ENCODE results near the gene KDM4C.
"Not testable (repeated sequence)": the region's sequence is repeated elsewhere in the genome, so short reads cannot be mapped to it uniquely, and the experiment has no call there.

KDM4C gene

DNA sequence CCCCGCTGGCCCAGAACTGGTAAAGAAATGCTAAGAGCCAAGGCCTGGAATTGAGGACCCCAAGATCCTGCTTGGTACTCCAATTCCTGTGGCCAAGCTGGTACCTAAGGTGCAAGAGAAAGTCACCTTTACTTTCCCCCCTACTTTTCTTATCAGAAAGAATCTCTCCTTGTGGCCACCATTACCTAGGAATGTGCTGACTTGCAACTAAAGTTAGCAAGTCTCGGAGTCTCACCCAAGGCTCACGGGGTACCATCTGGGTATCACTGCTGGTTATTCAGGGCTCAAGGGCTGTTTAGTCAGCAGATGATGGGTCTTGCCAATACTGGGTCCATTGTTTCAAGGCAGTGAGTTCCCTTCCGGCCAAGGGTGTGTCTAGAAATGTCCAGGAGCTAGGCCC, 270.2 kb downstream of the KDM4C start:
- DNase-seq (ENCODE audit: low read depth): no peak
- H3K4me3 ChIP-seq (ENCODE audit: low read depth, low read length): no peak overlapping the region
- TF ChIP-seq, protein P1, sequence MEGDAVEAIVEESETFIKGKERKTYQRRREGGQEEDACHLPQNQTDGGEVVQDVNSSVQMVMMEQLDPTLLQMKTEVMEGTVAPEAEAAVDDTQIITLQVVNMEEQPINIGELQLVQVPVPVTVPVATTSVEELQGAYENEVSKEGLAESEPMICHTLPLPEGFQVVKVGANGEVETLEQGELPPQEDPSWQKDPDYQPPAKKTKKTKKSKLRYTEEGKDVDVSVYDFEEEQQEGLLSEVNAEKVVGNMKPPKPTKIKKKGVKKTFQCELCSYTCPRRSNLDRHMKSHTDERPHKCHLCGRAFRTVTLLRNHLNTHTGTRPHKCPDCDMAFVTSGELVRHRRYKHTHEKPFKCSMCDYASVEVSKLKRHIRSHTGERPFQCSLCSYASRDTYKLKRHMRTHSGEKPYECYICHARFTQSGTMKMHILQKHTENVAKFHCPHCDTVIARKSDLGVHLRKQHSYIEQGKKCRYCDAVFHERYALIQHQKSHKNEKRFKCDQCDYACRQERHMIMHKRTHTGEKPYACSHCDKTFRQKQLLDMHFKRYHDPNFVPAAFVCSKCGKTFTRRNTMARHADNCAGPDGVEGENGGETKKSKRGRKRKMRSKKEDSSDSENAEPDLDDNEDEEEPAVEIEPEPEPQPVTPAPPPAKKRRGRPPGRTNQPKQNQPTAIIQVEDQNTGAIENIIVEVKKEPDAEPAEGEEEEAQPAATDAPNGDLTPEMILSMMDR (IDR thresholded peaks at IDR 0.05; ENCODE audit: insufficient read depth, low read depth, low read length, missing control alignments): no peak

GRCh38 chr9:7028591-7028990, 270.8 kb downstream of the KDM4C start:
- DNase-seq (ENCODE audit: low read depth): no peak
- TF ChIP-seq, protein P1 (IDR thresholded peaks at IDR 0.05; ENCODE audit: insufficient read depth, low read depth, low read length, missing control alignments): no peak
- H3K4me3 ChIP-seq (ENCODE audit: low read depth, low read length): no peak overlapping the region

DNA sequence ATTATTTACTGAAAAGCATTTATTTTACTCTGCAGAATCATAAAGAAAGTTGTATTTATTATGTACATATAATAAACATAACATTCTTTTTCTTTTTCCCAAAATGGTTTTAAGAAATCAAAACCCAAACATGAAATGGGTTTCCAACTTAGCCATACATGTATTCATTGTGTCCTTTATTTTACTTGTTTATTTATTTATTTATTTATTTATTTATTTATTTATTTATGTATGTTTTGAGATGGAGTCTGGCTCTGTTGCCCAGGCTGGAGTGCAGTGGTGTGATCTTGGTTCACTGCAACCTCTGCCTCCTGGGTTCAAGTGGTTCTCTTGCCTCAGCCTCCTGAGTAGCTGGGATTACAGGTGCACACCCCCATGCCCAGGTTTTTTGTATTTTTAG, 273.2 kb downstream of the KDM4C start:
- DNase-seq (ENCODE audit: low read depth); H3K4me3 ChIP-seq (ENCODE audit: low read depth, low read length): not testable (repeated sequence)

DNA sequence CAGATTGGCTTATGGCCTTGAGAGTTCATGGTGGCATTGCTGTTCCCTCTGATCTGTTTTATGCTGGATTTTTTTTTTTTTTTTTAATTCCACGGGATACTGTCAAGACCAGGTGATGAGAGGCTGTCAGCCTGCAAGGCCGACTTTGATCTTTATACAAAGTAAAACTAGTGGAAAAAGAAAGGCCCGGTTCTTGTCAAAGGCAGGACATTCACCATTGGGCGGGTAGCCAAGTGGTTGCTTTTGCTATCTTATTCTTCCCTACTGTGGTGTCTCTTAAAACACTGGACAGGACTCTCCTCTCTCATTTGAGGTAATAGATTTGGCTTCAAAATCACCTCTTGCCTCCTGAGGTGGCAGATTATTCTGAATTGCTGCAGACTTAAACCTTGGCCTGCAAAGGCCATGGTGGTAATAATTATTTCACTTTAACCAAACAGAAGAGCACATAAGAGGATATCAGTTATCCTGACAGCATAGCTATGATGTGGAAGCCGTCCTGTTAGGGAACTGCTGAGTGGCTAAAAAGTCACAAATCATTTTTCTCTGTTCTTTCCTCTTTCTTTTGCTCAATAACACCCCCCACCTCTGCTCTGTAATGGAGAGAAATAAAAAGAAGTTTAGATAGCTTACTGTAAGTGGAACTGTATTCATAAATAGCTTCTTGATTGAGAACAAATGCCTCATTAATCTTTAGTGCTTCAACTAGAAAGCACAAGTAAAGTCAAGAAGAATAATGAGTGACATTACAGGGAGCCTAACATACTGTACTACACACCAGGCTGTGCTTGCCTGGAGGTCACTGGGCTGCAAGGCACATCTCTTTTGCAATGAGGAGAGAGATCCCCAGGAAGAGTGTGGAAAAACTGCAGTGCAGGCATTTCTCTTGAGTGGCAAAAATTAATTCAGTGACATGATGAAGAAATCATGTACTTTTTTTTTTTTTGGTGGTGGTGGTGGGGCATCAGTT, 275.6 kb downstream of the KDM4C start:
- DNase-seq (ENCODE audit: low read depth): no peak

GRCh38 chr9:7037176-7037575, 279.4 kb downstream of the KDM4C start:
- DNase-seq (ENCODE audit: low read depth): no peak
- TF ChIP-seq, protein P1 (IDR thresholded peaks at IDR 0.05; ENCODE audit: insufficient read depth, low read depth, low read length, missing control alignments): no peak
- H3K4me3 ChIP-seq (ENCODE audit: low read depth, low read length): no peak overlapping the region

More for the DNA sequence above, 275.6 kb downstream of the KDM4C start:
- no peak overlapping the region for H3K4me3 ChIP-seq (ENCODE audit: low read depth, low read length)
- TF ChIP-seq, protein P1 (IDR thresholded peaks at IDR 0.05; ENCODE audit: insufficient read depth, low read depth, low read length, missing control alignments): no peak

DNA sequence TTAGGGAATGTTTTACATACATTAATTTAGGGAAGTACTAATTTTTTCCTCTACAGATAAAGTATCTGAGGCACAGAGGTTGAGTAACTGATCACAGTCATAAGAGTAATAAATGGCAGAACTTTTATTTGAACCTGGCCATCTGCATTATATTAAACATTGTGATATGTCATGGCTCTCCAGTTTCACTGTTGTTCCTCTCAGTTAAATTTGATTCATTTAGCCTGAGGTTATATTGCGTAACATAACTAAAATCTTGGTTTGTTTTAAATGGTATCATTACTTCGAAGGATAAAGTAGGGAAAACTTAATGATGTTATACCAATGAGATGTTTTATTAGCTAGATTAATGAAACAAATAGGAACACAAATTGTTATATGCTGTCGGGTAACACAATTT, 284.4 kb downstream of the KDM4C start:
- TF ChIP-seq, protein P1 (IDR thresholded peaks at IDR 0.05; ENCODE audit: insufficient read depth, low read depth, low read length, missing control alignments): no peak
- no peak for DNase-seq (ENCODE audit: low read depth)
- no peak overlapping the region for H3K4me3 ChIP-seq (ENCODE audit: low read depth, low read length)

- TF ChIP-seq, protein P1 (IDR thresholded peaks at IDR 0.05; ENCODE audit: insufficient read depth, low read depth, low read length, missing control alignments): no peak
- no peak for DNase-seq (ENCODE audit: low read depth)
- H3K4me3 ChIP-seq (ENCODE audit: low read depth, low read length): no peak overlapping the region
Measured at GRCh38 chr9:7045361-7045760, 287.6 kb downstream of the KDM4C start.
